Gastrocnemius medialis (tissue), 4 donors: ENCODE measurements around the gene NEK6. TPM values are rescaled to one million over a fixed set of nuclear protein-coding genes. Genes with fewer than 3 reads are reported as not detected.

Experiments
- ATAC-seq, 2 donors: fragments of 150-250 bp; one replicate each; pipeline ENCODE4 v1.9.1; 2016
- DNase-seq, 2 donors: peaks; one replicate each; pipeline ENCODE4 v3.0.0-alpha.2; 2019
- H3K27ac ChIP-seq, 4 donors: fragments of 200-600 bp; sonication (generic); 1 replicate in 1 of 4; 2 replicates in 3 of 4; pipeline ENCODE4 v1.5.1; 2016 to 2018; ENCODE audit warnings: mild to moderate bottlenecking in 2 of 4, moderate library complexity in 1 of 4
- H3K27me3 ChIP-seq, 3 donors: fragments of 200-600 bp; sonication (generic) in 2 of 3; 1 replicate in 1 of 3; 2 replicates in 2 of 3; pipeline versions ENCODE4 v1.5.1 to v1.6.0; 2016 to 2019; ENCODE audit warnings: mild to moderate bottlenecking in 1 of 3, moderate library complexity in 1 of 3
- H3K36me3 ChIP-seq, 2 donors: fragments of 200-600 bp; sonication (generic) in 1 of 2; one replicate each; pipeline ENCODE4 v1.5.1; 2017 to 2018
- H3K4me1 ChIP-seq, 2 donors: fragments of 200-600 bp; sonication (generic) in 1 of 2; one replicate each; pipeline ENCODE4 v1.5.1; 2016 to 2017; ENCODE audit warnings: mild to moderate bottlenecking in 2 of 2
- H3K4me3 ChIP-seq, 4 donors: fragments of 200-600 bp; sonication (generic) in 3 of 4; 1 replicate in 1 of 4; 2 replicates in 3 of 4; pipeline ENCODE4 v1.5.1; 2016 to 2019; ENCODE audit warnings: mild to moderate bottlenecking in 2 of 4
- H3K9me3 ChIP-seq, 3 donors: fragments of 200-600 bp; sonication (generic) in 2 of 3; 1 replicate in 1 of 3; 2 replicates in 2 of 3; pipeline ENCODE4 v1.5.1; 2016 to 2019
- CTCF ChIP-seq, 5 experiments: fragments of 450-650 bp in 3 of 5; fragments of 200-600 bp in 2 of 5; sonication (generic) in 2 of 5; IDR thresholded peaks in 4 of 5; conservative IDR thresholded peaks in 1 of 5; 1 replicate in 4 of 5; 2 replicates in 1 of 5; pipeline ENCODE4 v1.5.1; 2016 to 2019; ENCODE audit warnings: antibody characterized with exemption in 5 of 5, mild to moderate bottlenecking in 3 of 5, moderate library complexity in 3 of 5
- POLR2A ChIP-seq, 2 donors: fragments of 450-650 bp; IDR thresholded peaks; one replicate each; pipeline ENCODE4 v1.6.1; 2017; ENCODE audit warnings: antibody characterized with exemption in 2 of 2, mild to moderate bottlenecking in 2 of 2, moderate library complexity in 2 of 2
- in situ Hi-C, 4 donors: fragments of 200-750 bp; cut with MboI; loops; one replicate each; pipeline versions ENCODE4 v1.15.0 to v1.8.0; 2017; ENCODE audit warnings: low sequenced_read_pairs in 4 of 4
- intact Hi-C: fragments of 100-400 bp; cut with DNase I; formaldehyde crosslinking; loops from one replicate; pipeline ENCODE4 v1.15.1; 2023; ENCODE audit warnings: low total_unique reads
- total RNA-seq, 4 donors: library from RNA; depleted of rRNA; stranded (reverse); fragments of >200 nt; gene quantifications; one replicate each; pipeline versions ENCODE4 v1.1.0 to v1.2.3, GENCODE V29; 2016

Gene NEK6
- total RNA-seq, 4 donors from 2014 or later, result 2.3 to 10.1 (median 3.5) TPM

- H3K36me3 ChIP-seq, result no peaks in the 10 kb centered on the region
- ATAC-seq (no peak), DNase-seq (no peak)
- no peaks in the 10 kb centered on the region for H3K27me3 ChIP-seq
- TF ChIP-seq CTCF (IDR thresholded peaks at IDR 0.05 in 4 of 5, conservative IDR thresholded peaks at IDR 0.05 in 1 of 5) (no peak), POLR2A (IDR thresholded peaks at IDR 0.05) (no peak)
- in situ Hi-C loops, result no loop called here
- intact Hi-C loops, result no loop called here
- H3K9me3 ChIP-seq, result no peaks in the 10 kb centered on the region
- H3K27ac ChIP-seq, result no peak overlapping the region
- no peaks in the 10 kb centered on the region for H3K4me1 ChIP-seq
- H3K4me3 ChIP-seq, result no peak overlapping the region
These were observed 47.1 kb upstream of the NEK6 start for GRCh38 chr9:124210697-124211096.

- H3K27ac ChIP-seq, result no peak overlapping the region
- intact Hi-C loops, result no loop called here
- no peaks in the 10 kb centered on the region for H3K9me3 ChIP-seq
- H3K4me1 ChIP-seq, result peaks cover 0 to 4% of the 10 kb centered on the region in 2 donors
- no peak overlapping the region for H3K4me3 ChIP-seq
- DNase-seq, result no peak
- TF ChIP-seq CTCF (IDR thresholded peaks at IDR 0.05 in 4 of 5, conservative IDR thresholded peaks at IDR 0.05 in 1 of 5) (no peak), POLR2A (IDR thresholded peaks at IDR 0.05) (no peak)
- ATAC-seq, result no peak
- H3K27me3 ChIP-seq, result no peaks in the 10 kb centered on the region
- in situ Hi-C loops, result no loop called here
- H3K36me3 ChIP-seq, result no peaks in the 10 kb centered on the region
These were observed 45.2 kb upstream of the NEK6 start for GRCh38 chr9:124212381-124213050.

- Histone ChIP-seq H3K4me3 (no peak overlapping the region), H3K4me1 (peaks cover 0 to 4% of the 10 kb centered on the region in 2 donors), H3K27me3 (no peaks in the 10 kb centered on the region), H3K27ac (no peak overlapping the region), H3K36me3 (no peaks in the 10 kb centered on the region), H3K9me3 (no peaks in the 10 kb centered on the region)
- in situ Hi-C loops (no loop called here), intact Hi-C loops (no loop called here)
- DNase-seq (no peak), ATAC-seq (no peak)
- no peak for TF ChIP-seq CTCF (IDR thresholded peaks at IDR 0.05 in 4 of 5, conservative IDR thresholded peaks at IDR 0.05 in 1 of 5)
- TF ChIP-seq POLR2A (IDR thresholded peaks at IDR 0.05), result no peak
These were observed 44.4 kb upstream of the NEK6 start for GRCh38 chr9:124213396-124213795.

GRCh38 chr9:124214116-124214515 is 43.6 kb upstream of the NEK6 start:
- Histone ChIP-seq H3K27ac (no peak overlapping the region), H3K27me3 (no peaks in the 10 kb centered on the region), H3K4me3 (no peak overlapping the region), H3K4me1 (peaks cover 0 to 4% of the 10 kb centered on the region in 2 donors), H3K36me3 (no peaks in the 10 kb centered on the region), H3K9me3 (no peaks in the 10 kb centered on the region)
- in situ Hi-C loops, result no loop called here
- TF ChIP-seq CTCF (IDR thresholded peaks at IDR 0.05 in 4 of 5, conservative IDR thresholded peaks at IDR 0.05 in 1 of 5) (no peak), POLR2A (IDR thresholded peaks at IDR 0.05) (no peak)
- intact Hi-C loops, result no loop called here
- ATAC-seq, result no peak
- DNase-seq, result no peak
